A673 (cell line): Measurements from ENCODE around the gene MARK3.

ENCODE experiments used
- EZH2 ChIP-seq: fragments of 200-600 bp; sonication (generic); IDR thresholded peaks from 2 replicates; pipeline ENCODE4 v1.6.1; 2017; ENCODE audit warnings: borderline replicate concordance, low read depth, mild to moderate bottlenecking, mixed read lengths, antibody characterized with exemption, low read length; ENCODE audit not compliant: poor library complexity, severe bottlenecking
- TF ChIP-seq, protein P1 (sequence below): fragments of 300-800, 200-600 bp; sonication (generic); conservative IDR thresholded peaks from 2 replicates; pipeline ENCODE4 v1.5.1; 2017; ENCODE audit warnings: low read depth, mild to moderate bottlenecking, antibody characterized with exemption, low read length, moderate library complexity, mixed read lengths

DNA sequence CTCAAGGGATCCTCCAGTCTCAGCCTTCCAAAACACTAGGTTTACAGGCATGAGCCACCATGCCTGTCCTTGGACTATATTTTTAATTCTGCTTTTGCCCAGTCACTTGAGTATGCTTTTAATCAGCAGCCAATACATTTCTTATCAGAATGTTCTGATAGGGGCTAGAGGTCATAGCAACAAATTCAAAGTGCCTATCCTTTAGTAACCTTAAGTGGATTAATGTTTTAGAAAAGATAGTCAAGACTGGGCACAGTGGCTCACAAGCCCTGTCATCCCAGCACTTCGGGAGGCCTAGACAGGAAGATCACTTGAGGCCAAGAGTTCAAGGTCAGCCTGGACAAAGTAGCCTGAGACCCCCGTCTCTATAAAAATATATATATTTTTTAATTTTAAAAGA, 100.3 kb downstream of the MARK3 start:
- TF ChIP-seq, protein P1, sequence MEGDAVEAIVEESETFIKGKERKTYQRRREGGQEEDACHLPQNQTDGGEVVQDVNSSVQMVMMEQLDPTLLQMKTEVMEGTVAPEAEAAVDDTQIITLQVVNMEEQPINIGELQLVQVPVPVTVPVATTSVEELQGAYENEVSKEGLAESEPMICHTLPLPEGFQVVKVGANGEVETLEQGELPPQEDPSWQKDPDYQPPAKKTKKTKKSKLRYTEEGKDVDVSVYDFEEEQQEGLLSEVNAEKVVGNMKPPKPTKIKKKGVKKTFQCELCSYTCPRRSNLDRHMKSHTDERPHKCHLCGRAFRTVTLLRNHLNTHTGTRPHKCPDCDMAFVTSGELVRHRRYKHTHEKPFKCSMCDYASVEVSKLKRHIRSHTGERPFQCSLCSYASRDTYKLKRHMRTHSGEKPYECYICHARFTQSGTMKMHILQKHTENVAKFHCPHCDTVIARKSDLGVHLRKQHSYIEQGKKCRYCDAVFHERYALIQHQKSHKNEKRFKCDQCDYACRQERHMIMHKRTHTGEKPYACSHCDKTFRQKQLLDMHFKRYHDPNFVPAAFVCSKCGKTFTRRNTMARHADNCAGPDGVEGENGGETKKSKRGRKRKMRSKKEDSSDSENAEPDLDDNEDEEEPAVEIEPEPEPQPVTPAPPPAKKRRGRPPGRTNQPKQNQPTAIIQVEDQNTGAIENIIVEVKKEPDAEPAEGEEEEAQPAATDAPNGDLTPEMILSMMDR = no peak
- TF ChIP-seq EZH2 = no peak
